ENCODE measurements around the gene LRMDA. TPM values are rescaled to one million over a fixed set of nuclear protein-coding genes. Genes with fewer than 3 reads are reported as not detected.

Gene LRMDA
- total and polyA plus RNA-seq, 10 of the 15 experiments (the other 5 are each of a cell fraction or from before 2014, with no cell fraction given): 0.07 to 0.54 (median 0.29) TPM; not detected in 4

- DNase-seq (ENCODE audit: low read depth, low spot score) (no peak), ATAC-seq (no peak), FAIRE-seq (no peak)
- Histone ChIP-seq H3K79me2 (ENCODE audit: control insufficient read depth, insufficient read depth, low read length) (no peaks in the 10 kb centered on the region), H3K36me3 (ENCODE audit: control insufficient read depth in 2 of 2, insufficient read depth in 2 of 2, low read length in 1 of 2) (no peaks in the 10 kb centered on the region), H4K20me1 (ENCODE audit: control insufficient read depth, insufficient read depth) (no peaks in the 10 kb centered on the region), H3K4me3 (no peak overlapping the region), H3K4me1 (ENCODE audit: control insufficient read depth, insufficient read depth, low read length) (no peaks in the 10 kb centered on the region), H3K4me2 (ENCODE audit: control insufficient read depth, insufficient read depth) (no peak overlapping the region), H2AFZ (ENCODE audit: control insufficient read depth, low read depth, low read length) (no peak overlapping the region), H3K9me3 (replicated peaks; ENCODE audit: control insufficient read depth, insufficient read depth, low read length) (no peaks in the 10 kb centered on the region), H3K27me3 (replicated peaks in 1 of 2; ENCODE audit: control insufficient read depth in 2 of 2, insufficient read depth in 2 of 2, low read length in 1 of 2) (no peaks in the 10 kb centered on the region; a peak in 1 of 4 replicates), H3K9ac (ENCODE audit: control insufficient read depth, insufficient read depth, low read length) (no peak overlapping the region), H3K27ac (ENCODE audit: control insufficient read depth, insufficient read depth) (no peak overlapping the region)
- ChIA-PET POLR2A (no interaction called here), SMC1A (ENCODE audit: uncharacterized antibody, unreplicated experiment) (interaction anchor here (1.3 kb wide), 1 partner anchor 259 kb away, joined by 3 read pairs; no protein-coding TSS in a partner anchor), RAD21 (ENCODE audit: unreplicated experiment) (no interaction called here), CTCF (interaction anchor here (0.7 to 1.5 kb wide), 2 partner anchors 13 to 1129 kb away, joined by 3 to 4 read pairs; no protein-coding TSS in a partner anchor)
- no TSS peak for BruUV-seq (replicated peaks)
- 0% methylated on average over 2 of the region's 2 CpGs for WGBS (ENCODE audit: insufficient coverage, insufficient replicate concordance, low lambda C conversion rate, missing lambda C conversion rate)
- intact Hi-C loops (cut with micrococcal nuclease; ENCODE audit: unreplicated experiment): no loop called here
- in situ Hi-C loops (cut with MboI): no loop called here
- TF ChIP-seq, protein P1, sequence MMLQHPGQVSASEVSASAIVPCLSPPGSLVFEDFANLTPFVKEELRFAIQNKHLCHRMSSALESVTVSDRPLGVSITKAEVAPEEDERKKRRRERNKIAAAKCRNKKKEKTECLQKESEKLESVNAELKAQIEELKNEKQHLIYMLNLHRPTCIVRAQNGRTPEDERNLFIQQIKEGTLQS (IDR thresholded peaks at IDR 0.05; ENCODE audit: borderline replicate concordance, extremely low read depth, low read depth, low read length): no peak
- TF ChIP-seq EZH2 (IDR thresholded peaks at IDR 0.05; ENCODE audit: borderline replicate concordance, control insufficient read depth, low read depth, low read length) (no peak), CEBPB (IDR thresholded peaks at IDR 0.05; ENCODE audit: borderline replicate concordance in 1 of 2, low read depth in 2 of 2, low read length in 2 of 2) (no peak), HDAC6 (IDR thresholded peaks at IDR 0.05; ENCODE audit: unreplicated experiment) (no peak), JUND (IDR thresholded peaks at IDR 0.05; ENCODE audit: low read depth, low read length) (no peak), CHD1 (IDR thresholded peaks at IDR 0.05; ENCODE audit: low read depth, low read length) (no peak), PRDM15 (CRISPR knock-in tag; IDR thresholded peaks at IDR 0.05) (no peak), KLF5 (IDR thresholded peaks at IDR 0.05; ENCODE audit: partially characterized antibody) (no peak), SMAD5 (IDR thresholded peaks at IDR 0.05; ENCODE audit: low read depth) (no peak), ZNF207 (IDR thresholded peaks at IDR 0.05; ENCODE audit: borderline replicate concordance) (no peak), WRNIP1 (IDR thresholded peaks at IDR 0.05; ENCODE audit: borderline replicate concordance, low read depth, low read length) (no peak), CBX3 (IDR thresholded peaks at IDR 0.05; ENCODE audit: borderline replicate concordance, low read depth) (no peak), TCF3 (IDR thresholded peaks at IDR 0.05; ENCODE audit: borderline replicate concordance, insufficient read depth, low read depth, low read length) (no peak), CREM (IDR thresholded peaks at IDR 0.05; ENCODE audit: low read depth) (no peak), ZNF687 (IDR thresholded peaks at IDR 0.05) (no peak), NRF1 (conservative IDR thresholded peaks at IDR 0.05; ENCODE audit: low read depth, low read length) (no peak)
These were observed 447.2 kb downstream of the LRMDA start for GRCh38 chr10:75878586-75878985.

Measured in GM12878 (cell line).